Ureter (tissue), 1 donor: ENCODE results near the gene QSOX2. TPM values are rescaled to one million over a fixed set of nuclear protein-coding genes. Genes with fewer than 3 reads are reported as not detected.
"Not testable (repeated sequence)": the region's sequence is repeated elsewhere in the genome, so short reads cannot be mapped to it uniquely, and the experiment has no call there.

ENCODE experiments used
- DNase-seq: peaks from one replicate; pipeline ENCODE4 v3.0.0-alpha.2; 2020; ENCODE audit warnings: low spot score
- total RNA-seq: library from RNA; stranded (reverse); gene quantifications from one replicate; pipeline ENCODE4 v1.2.4, GENCODE V29; 2023
- donor health status: DM: yes; HTN: yes; CAD: no.

QSOX2 gene
- total RNA-seq, 1 donor from 2014 or later: 12.8 TPM

DNA sequence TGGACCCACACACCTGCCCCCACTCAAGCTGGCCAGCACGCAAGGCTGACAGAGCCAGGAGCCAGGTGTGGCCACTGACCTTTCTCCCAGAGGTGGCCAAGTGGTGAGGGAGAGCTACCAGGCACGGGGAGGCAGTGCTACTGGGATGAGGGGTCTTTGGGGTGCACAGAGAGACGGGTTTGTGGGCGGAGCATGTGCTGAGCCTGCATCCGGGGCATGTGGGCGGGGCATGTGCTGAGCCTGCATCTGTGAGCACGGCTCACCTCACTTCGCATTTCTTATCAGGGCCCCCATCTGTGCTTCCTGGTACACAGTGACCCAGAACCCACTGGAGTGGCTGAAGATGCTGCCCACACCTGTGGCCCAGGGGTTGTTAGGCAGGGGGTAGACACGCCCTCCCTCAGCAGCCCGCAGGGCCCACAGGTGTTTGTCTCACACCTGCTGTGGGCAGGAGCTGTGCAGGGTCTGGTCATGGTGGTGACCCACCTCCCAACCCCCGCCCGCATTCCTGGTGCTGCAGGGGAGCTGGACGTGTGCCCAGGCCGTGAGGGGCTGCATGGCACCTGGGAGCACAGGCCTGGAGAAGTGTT is 36.8 kb upstream of the QSOX2 start:
- no peak for DNase-seq

DNA sequence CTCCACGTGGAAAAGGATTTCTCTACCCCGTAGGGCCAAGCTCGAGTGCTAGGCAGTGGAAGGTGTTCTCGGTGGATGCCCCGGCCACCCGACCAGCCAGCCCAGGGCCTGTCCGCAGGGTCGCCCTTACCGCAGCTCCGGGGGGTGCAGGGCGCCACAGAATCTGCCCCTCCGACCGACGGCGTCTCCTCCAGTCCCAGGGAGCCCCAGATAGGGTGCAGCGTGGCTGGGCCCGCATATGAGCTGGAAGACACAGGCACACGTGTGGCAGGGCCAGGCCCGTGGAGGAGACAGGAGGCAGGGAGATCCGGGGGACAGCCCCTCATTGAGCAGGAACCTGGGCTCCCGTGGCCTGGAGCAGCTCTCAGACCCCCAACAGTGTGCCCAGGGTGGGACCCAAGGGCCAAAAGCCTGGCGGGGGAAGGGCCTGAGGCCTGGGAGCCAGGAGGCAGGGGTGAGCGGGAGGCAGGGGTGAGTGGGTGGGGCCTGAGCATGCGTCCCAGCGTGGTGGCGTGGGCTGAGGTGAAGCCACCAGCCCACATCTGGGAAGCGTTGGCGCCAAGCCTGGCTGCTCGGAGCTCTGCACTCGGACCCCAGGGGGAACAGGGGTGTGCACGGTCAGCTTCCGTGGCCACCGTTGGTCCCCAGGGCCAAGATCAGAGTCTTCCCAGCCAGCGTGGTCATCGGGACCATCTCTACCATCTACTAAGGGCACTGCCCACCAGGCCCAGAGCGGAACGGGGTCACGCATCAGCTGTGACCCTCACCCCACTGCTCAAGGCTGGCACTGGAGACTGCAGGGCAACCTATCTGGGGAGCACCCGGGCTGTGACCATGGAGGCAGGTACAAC is 36.0 kb upstream of the QSOX2 start:
- DNase-seq: no peak

DNA sequence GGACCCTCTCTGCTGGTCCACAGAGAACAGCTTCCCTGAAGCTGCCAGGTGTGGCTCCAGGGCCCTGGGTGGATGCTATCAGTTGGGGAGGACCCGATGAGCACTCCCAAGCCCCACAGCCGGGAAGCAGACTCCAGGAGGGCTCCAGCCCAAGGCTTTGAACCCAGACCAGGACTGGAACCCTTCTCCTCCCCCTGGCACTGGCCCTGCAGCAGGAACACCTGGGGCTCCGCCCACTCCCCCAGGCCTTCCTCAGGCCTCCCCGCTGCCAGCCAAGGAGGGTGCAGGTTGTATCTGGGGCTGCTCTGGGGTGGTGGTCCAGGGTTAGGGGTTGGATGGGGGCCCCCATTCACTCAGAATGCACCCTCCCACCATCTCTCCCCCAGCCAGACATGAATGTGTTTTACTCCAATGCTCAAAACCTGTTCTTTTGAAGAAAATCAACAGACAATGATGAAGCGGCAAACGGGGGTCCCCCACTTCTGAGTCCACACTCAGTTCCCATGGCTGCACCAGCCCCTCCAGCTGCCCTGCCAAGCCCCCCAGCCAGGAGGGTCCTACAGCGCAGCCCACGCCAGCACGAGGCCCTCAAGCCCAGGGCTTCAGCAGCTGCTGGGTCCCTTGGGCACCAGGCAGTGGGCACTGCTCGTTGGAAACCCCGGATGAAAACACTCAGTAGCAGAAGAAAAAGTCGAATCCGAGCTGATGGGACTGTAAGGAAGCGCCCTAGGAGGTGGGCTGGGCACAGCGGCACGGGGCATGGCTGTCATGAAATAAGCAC is 35.1 kb upstream of the QSOX2 start:
- DNase-seq: no peak

DNA sequence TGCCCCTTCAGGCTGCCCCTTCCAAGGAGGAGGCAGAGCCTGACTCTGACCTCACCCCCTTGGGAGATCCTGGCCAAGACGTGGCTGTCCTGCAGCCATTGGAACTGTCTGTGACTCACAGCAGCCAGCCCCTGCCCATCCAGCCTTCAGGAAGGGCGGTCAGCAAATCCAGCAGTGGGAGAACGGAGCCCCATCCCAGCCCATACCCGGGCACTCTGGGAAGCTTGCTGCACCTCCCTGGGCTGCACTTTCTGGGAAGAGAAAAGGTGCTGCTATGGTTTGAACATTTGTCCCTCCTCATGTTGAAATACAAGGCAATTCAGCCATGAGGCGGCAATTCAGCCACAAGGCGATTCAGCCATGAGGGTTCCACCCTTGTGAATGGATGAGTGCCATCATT is 33.9 kb upstream of the QSOX2 start:
- DNase-seq: no peak

DNA sequence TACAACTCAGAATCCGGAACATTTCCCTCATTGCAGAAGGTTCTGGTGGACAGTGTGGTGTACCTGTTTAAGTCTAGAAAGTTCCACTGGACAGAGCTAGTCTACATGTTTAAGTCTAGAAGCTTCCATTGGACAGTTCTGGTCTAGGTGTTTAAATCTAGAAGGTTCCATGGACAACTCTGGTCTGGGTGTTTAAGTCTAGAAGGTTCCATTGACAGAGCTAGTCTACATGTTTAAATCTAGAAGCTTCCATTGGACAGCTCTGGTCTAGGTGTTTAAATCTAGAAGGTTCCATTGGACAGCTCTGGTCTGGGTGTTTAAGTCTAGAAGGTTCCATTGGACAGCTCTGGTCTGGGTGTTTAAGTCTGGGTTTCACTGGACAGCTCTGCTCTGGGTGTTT is 33.3 kb upstream of the QSOX2 start:
- no peak for DNase-seq

DNA sequence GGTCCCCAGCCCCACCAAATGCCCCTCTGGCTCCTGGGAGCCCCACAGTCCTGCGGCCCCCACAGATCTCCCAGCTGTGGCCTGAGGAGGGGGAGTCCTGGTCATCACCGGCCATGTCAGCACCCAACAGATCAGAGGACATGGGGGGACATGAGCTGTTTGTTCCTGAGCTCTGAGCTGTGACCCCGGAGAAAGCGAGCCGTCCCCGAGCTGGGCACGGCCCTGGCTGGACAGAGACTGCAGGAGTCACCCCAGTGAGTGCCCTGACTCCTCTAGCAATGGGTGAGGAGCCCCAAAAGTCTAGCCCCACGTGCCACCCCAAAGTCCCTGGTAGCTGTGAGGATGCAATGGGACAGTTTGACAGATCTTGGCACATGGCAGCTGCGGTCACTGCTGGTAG is 32.6 kb upstream of the QSOX2 start:
- no peak for DNase-seq

DNA sequence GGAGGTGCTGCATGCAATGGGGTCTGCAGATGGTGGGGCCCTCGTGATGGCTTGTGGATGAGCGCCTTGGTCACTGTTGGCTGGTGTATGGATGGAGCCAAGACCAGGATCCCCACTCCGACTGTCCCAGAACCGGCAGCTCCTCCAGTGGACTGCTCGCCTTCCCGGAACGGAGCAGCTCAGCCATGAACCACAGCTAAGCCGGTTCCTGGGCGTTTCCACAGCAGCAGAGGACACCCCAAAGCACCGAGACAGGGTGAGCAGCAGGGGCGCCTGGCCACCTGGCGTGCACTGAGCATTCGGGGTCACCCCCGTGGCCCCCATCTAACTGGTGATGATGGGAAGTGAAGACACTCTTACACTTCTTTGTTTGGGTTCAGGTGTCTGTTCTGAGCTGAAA is 32.1 kb upstream of the QSOX2 start:
- DNase-seq: no peak

DNA sequence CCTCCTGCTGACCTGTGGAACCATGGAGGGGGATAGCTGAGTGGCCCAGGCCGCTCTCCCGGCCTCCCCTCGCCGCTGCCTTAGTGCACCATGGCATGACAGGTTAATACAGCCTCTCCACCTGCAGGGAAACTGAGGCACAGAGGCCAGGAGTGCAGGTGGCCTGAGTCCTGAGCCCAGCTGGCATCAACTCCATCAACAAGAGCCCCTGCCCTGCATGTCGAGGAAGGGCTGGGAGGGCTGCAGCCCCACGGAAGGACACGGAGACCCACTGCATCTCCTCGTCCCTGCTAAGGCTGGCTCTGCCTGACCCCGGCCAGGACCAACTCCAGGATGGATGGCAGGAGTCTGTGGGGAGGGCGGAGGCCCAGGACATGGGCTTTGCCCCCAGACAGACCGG is 31.1 kb upstream of the QSOX2 start:
- no peak for DNase-seq

DNA sequence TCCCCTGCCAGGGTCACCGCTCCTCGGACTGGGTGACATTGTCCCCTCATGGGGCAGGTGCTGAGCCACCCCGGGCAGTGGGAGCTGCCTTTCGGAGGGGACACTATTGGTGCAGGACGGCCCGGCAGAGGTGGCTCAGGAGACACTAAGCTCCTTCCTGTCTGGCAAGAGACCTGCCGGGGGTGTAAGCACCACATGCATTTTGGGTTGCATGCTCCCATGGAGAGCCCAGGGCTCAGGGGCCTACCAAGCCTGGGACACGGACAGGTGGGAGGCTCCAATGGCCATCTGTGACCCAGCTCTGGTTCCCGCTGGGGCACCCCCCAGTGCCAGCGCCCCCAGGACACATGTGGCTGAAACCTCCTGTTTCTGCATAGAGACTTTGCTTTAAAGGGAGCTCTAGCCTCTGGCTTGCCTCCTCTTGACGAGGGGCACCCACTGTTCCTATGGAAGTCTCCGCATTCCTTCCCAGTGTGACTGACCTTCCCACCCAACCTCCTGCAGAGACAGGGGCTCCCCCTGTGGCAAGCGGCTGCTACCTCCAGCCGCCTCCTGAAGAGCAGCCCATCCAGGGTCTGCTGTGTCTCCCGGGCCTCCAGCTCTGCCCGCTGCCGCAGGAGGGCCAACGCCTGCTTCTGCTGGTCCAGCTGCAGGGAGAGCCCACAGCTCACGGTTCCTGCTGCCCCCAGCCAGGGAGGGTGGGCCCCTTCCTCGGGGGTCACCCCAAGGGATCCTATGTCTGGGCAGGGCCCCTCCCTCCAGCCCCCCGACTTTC is 30.2 kb upstream of the QSOX2 start:
- no peak for DNase-seq

DNA sequence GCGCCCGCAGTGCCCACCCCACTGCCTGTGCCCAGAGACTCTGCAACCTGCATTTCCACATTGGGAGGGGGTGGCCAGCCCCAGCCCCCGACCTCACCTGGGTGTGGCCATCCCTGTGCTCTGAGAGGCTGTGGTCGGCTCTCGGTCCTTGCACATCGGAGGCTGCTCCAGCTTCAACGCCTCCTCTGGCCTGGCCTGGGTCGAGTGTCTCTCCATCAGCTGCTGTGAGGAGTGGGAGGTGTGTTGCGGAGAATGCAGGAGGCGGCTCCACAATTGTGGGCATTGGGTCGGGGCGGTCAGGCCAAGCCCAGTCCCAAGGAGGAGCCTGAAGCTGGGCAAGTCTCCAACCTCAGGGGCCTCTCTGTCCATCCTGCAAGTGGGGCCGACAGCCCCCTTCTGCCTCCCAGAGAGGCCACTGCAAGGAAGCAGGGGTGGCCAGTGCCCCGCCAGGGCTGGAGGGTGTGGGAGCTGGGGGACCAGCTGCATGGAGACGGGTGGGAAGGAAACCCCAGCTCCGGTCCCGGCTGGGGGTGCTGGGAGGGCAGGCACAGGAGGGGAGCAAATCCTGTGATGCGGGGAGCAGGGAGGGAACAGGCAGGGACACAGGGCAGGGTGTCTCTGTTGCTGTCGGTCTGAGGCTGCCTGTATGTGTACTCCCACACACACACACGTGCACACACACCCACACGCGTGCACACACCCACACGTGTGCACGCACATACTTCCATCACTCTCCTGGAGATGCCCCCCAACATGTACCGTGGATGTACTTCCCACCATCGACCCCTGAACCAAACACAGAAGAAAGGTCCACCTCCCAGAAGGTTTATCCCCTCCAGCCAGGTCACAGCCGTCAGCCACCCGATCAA is 29.4 kb upstream of the QSOX2 start:
- DNase-seq: no peak

DNA sequence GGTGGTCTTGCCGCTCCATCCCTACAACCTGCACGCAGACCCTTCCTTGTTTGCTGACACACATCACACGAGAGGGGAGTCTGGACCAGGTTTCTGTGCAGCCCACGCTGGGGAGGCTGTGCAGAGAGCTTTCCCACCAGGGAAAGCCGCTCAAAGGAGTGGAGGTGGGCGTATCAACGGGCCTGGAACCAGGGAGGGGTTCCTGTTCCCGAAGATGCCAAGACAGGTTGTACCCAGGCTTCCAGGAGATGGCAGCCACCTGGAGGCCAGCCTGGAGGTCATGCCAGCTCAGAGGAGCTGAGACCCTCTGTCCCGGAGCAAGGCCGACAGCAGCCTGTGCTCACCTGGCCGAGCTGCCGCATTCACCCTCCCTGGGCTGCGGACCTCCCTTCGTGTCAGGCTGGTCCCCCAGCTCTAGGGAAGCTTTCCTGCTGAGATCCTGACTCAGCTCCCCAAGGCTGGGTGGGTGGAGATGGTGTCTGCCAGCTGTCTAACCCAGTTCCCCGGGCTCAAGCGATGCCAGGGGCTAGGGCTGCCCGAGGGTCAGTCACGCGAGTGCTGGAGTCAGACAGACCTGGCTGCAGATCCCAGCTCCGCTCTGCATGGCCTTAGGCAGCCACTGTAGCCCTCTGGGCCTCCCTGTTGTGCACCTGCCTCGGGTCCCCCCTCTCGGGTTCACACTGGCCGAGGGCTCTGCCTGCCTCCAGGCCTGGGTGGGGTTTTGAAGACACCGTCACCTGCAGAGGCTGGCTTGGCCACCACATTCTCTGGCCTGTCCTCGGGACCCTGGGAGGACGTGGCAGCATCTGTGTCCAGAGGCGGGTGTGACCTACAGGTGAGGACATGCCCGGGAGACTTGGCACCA is 28.5 kb upstream of the QSOX2 start:
- no peak for DNase-seq

DNA sequence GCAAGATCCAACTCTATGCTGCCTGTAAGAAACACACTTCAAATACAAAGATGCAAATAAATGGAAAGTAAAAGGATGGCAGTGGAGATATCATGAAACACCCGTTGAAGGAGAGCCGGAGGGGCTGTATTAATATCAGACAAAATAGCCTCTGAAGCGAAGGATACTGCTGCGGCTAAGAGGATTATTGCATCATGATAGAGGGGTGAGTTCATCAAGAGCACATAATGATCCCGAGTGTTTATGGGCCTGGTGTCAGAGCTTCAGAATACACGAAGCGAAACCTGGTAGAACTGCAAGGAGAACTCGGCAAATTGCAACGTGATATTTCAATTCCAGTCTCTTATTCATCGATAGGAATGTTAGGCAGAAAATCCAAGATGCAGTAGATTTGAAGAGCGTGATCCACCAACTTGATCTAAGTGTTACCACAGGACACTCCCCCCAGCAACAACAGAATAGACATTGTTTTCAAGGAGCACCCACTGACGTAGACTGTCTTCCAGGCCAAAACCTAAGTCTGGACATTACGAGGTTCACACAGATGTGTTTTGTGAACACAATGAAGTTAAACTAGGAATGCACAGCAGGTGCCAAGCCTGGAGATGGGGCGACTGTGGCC is 27.7 kb upstream of the QSOX2 start:
- no peak for DNase-seq

DNA sequence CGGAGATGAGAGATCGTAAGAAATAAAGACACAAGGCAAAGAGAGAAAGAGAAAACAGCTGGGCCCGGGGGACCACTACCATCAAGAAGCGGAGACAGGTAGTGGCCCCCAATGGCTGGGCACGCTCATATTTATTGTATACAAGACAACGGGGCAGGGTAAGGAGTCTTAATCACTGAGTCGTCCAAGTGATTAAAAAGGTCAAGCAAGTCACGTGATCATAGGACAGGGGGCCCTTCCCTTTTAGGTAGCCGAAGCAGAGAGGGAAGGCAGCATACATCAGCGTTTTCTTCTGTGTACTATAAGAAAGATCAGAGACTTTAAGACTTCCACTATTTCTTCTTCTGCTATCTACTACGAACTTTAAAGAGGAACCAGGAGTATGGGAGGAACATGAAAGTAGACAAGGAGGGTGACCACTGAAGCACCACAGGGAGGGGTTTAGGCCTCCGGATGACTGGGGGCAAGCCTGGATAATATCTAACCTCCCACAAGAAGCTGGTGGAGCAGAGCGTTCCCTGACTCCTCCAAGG is 24.6 kb upstream of the QSOX2 start:
- no peak for DNase-seq

DNA sequence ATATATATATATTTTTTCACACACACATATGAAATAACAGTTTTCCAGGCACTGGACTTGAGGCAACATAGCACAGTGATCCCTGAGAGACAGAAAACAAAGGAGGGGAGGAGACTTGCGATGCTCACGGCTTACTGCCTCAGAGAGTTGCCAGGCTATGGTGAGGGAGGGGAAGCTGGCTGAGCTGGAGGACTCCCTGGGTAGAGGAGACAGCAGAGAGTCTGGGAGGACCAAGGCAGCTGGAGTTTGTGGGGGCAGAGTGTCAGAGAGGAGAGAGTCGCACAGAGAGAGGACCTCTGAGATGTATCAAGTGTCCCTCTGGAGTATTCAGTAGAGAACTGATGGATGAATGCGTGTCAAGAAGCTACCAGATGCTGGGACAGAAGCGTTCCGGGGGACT is 23.1 kb upstream of the QSOX2 start:
- DNase-seq: no peak

DNA sequence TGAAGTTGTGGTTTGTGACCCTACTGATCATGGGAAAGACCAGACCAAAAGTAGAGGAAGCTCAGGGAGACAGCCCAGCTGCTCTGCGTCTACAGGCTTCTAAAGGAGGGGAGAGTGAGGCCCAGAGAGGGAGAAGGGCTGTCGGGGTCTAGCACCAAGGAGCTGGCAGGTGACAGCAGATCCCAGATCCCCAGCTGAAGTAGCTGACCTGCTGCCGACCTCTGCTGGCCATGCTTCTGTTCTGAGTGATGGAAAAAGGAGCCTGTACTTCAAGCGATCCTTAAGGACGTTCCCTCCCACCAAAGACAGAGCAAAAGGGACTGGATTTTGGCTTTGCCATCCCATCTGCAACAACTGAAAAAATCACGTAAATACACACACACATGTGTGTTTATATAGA is 22.7 kb upstream of the QSOX2 start:
- no peak for DNase-seq

DNA sequence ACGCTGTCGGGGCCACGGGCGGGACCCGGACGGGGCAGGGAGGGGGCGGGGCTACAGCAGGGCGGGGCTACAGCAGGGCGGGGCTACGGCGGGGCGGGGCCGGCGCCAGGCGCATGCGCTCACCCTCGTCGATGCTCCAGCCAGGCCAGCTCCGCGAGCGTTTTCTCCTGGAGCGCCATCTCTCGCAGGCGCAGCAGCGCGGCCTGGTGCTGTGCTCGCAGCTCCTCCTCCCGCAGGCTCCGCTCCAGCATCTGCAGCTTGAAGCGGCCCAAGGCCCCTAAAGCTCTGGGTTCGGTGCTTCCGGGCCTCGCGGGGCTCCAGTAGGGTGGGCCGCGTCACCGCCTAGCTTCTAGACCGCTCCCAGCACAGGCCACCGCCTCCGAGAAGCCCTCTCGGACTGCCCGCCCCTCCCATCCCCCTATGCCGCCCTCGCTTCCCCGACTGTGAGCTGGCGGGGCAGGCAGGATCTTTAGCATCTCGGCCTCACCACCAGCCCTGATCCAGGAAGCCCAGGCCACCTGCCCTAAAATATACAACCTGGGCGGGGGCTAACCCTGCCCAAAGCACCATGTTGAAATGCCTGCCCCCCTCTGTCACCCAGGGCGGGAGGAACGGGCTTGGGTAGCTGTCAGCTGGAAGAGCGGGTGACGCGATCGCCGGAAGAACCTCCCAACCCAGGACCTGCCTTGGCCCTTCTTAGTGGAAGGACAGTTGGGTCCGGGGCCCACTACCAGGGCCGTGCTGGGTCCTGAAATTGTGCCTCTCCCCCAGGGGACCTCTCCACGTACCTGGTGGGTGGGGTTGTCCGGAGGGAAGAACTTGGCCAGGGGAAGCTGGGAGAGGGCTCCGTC is 21.9 kb upstream of the QSOX2 start:
- peak; percentile 80 for DNase-seq

DNA sequence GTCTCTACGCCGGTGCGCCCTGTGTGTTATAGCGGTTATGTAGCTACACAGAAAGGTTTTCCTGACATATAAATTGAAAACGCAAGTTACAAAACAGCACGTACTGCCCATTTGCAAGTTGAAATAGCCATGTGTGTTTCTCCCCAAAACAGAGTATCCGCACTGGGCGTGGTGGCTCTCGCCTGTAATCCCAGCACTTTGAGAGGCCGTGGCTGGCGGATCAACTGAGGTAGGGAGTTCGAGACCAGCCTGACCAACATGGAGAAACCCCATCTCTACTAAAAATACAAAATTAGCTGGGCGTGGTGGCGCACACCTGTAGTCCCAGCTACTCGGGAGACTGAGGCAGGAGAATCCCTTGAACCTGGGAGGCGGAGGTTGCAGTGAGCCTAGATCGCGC is 21.0 kb upstream of the QSOX2 start:
- DNase-seq: not testable (repeated sequence)

DNA sequence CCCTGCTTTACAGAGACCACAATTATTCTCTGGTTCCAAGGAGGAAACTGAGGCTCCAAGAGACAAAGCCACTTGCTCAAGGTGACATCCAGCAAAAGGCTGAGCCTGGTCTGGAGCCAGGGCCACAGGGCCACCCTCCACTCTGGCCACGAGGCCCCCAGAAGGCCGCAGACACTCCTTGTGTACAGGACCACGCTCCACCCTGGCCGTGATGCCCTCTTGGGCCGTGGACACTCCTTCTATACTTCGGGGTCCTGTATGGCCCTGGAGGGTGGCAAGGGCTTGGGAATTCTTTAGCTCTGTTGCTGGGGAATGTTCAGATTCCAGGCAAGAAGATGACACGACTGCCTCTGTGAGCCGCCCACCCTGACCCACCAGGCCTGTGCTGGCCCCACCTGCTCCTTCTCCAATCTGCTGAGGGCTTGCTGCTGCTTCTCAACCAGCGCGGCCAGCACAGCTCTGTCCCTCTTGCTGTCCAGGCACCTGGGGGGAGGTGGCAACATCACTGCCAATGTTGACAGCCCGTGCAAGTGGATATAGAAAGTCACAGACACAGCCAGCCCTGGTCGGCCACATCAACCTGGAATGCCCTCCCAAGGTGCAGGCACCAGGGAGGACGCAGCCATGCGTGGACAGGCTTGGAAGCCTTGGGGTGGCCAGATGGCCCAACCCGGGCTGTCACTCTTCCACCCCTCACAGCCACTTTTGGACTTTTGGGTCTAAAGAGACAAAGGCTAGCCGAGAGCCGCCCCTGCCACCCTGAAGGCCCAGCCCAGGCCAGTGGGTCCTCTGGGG is 20.1 kb upstream of the QSOX2 start:
- DNase-seq: no peak
